Measurements from ENCODE around the gene TIMM13. TPM values are rescaled to one million over a fixed set of nuclear protein-coding genes. Genes with fewer than 3 reads are reported as not detected.

The TIMM13 gene
- polyA plus RNA-seq, 2 of the 4 experiments (the other 2 are of a cell fraction), result 24.7 to 81.2 TPM

DNA sequence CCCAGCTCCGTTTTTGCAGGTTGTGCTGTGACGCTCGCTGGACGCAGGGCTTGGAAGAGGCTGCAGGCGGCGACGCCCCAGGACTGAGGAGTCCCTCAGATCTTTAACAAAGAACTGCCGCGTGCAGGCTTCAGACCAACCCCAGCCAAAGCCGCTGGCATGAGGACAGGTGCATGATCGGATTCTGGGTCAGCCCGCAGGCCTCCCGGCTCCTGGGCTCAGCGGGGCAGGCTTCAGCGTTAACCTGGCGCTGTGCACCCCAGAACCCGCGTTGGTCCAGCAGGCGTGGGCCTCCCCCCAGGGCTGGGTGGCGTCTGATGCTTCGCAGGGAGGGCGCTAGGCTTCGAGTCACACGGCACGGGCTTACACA, 920 bp upstream of the TIMM13 start:
- Histone ChIP-seq H3K4me1 (peaks cover 17% of the 10 kb centered on the region; the same call in 2 of the 3 replicates), H3K27ac (peak overlapping the region; percentile 97 to 99; a peak in 5 of 6 replicates), H3K9me3 (no peaks in the 10 kb centered on the region), H3K4me3 (no peak overlapping the region), H3K4me2 (peak overlapping the region; percentile 97)
- WGBS (ENCODE audit: missing lambda C conversion rate), result 73% methylated on average over 15 of the region's 25 CpGs
- CTCF ChIA-PET, result interaction anchor here (0.6 to 1.7 kb wide), 8 partner anchors 12 to 1229 kb away, joined by 3 to 10 read pairs (median 4); no protein-coding TSS in a partner anchor
- ATAC-seq (no peak), DNase-seq (ENCODE audit: low read depth in 1 of 2, low spot score in 1 of 2) (no peak), FAIRE-seq (no peak)
- TF ChIP-seq NFE2L2 (conservative IDR thresholded peaks at IDR 0.05; ENCODE audit: low read length), result no peak
- no peak for TF ChIP-seq ZSCAN20 (CRISPR knock-in tag; IDR thresholded peaks at IDR 0.05)
- TF ChIP-seq, protein P1, sequence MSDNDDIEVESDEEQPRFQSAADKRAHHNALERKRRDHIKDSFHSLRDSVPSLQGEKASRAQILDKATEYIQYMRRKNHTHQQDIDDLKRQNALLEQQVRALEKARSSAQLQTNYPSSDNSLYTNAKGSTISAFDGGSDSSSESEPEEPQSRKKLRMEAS (IDR thresholded peaks at IDR 0.05), result no peak
- TF ChIP-seq, protein P2, sequence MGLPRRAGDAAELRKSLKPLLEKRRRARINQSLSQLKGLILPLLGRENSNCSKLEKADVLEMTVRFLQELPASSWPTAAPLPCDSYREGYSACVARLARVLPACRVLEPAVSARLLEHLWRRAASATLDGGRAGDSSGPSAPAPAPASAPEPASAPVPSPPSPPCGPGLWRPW (IDR thresholded peaks at IDR 0.05), result no peak
- POLR2A ChIA-PET, result interaction anchor here (0.7 to 1.9 kb wide), 8 partner anchors 9 to 277 kb away, joined by 3 to 16 read pairs (median 3); partner anchors contain the start of genes AP3D1, GADD45B and LMNB2

DNA sequence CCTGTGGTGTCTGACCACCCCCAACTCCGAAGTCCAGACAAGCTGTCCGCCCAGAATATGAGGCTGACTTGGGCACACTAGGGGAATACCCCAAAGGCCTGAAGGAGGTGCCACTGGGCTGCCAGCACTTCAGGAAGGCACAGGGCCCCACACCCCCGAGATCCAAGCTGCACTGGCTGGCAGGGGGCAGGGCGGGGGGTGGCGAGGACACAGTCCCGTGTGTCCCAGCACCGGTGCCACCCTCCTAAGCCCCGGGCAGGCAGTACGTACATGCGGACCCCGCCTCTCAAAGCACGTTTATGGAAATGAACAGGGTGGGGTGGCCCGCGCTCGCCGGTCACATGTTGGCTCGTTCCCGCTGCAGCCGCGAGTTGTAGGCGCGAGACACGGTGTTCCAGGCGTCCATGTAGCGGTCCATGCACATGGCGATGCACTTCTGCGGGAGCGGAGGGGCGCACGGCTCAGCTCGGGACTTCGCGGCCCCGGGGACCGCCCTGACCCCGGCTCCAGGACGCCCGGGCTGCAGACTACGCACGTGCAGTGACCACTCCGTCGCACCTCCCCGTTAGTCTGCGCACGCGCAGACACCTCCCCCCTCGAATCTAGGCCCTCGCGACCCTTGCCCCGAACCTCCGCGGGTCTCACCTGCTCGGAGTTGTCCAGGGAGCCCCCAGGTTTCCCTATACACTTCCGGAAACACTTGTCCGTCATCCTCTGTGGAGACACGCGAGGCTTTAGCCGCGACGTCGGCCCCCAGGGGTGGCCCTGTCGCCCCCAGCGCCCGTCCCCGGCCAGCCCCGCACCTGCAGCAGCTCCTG, 566 bp downstream of the TIMM13 start:
- Histone ChIP-seq H3K4me2 (peak overlapping the region; percentile 97), H3K4me3 (peak overlapping the region; percentile 95), H3K4me1 (peaks cover 17% of the 10 kb centered on the region; the same call in 2 of the 3 replicates), H3K27ac (peak overlapping the region; percentile 97 to 99), H3K9me3 (no peaks in the 10 kb centered on the region)
- CTCF ChIA-PET, result interaction anchor here (1.0 to 1.7 kb wide), 5 partner anchors 28 to 194 kb away, joined by 3 to 10 read pairs (median 4); no protein-coding TSS in a partner anchor
- POLR2A ChIA-PET, result interaction anchor here (0.6 to 1.9 kb wide), 8 partner anchors 15 to 184 kb away, joined by 3 to 16 read pairs (median 3); partner anchors contain the start of genes GADD45B and LMNB2
- ATAC-seq, result peak; percentile 28 to 55; a peak in 5 of 6 replicates
- DNase-seq (ENCODE audit: low read depth in 1 of 2, low spot score in 1 of 2), result peak; percentile 39 to 59
- 2% methylated on average over 18 of the region's 66 CpGs for WGBS (ENCODE audit: missing lambda C conversion rate)
- FAIRE-seq, result no peak
- no peak for TF ChIP-seq CBX8 (IDR thresholded peaks at IDR 0.05)
- no peak for TF ChIP-seq SREBF2 (IDR thresholded peaks at IDR 0.05)
- no peak for TF ChIP-seq JUN (IDR thresholded peaks at IDR 0.05)
- TF ChIP-seq EHMT2 (IDR thresholded peaks at IDR 0.05; ENCODE audit: low read depth), result no peak
- TF ChIP-seq NR3C1 (IDR thresholded peaks at IDR 0.05), result no peak
- TF ChIP-seq BHLHE40 (IDR thresholded peaks at IDR 0.05; ENCODE audit: low read depth, low read length), result 0 out of 2 replicates have a peak, but pooled peaks have one; percentile 24
- no peak for TF ChIP-seq RARB (CRISPR knock-in tag; IDR thresholded peaks at IDR 0.05)
- no peak for TF ChIP-seq CHD2 (IDR thresholded peaks at IDR 0.05; ENCODE audit: low read length, partially characterized antibody)
- TF ChIP-seq, protein P3, sequence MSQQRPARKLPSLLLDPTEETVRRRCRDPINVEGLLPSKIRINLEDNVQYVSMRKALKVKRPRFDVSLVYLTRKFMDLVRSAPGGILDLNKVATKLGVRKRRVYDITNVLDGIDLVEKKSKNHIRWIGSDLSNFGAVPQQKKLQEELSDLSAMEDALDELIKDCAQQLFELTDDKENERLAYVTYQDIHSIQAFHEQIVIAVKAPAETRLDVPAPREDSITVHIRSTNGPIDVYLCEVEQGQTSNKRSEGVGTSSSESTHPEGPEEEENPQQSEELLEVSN (IDR thresholded peaks at IDR 0.05; ENCODE audit: borderline replicate concordance, low read depth), result peak; percentile 89
- no peak for TF ChIP-seq EP300 (IDR thresholded peaks at IDR 0.05)
- TF ChIP-seq MAFK (IDR thresholded peaks at IDR 0.05; ENCODE audit: partially characterized antibody), result no peak
- no peak for TF ChIP-seq ESRRA (IDR thresholded peaks at IDR 0.05; ENCODE audit: borderline replicate concordance, low read length)
- TF ChIP-seq, protein P2 (IDR thresholded peaks at IDR 0.05), result no peak
- TF ChIP-seq, protein P4, sequence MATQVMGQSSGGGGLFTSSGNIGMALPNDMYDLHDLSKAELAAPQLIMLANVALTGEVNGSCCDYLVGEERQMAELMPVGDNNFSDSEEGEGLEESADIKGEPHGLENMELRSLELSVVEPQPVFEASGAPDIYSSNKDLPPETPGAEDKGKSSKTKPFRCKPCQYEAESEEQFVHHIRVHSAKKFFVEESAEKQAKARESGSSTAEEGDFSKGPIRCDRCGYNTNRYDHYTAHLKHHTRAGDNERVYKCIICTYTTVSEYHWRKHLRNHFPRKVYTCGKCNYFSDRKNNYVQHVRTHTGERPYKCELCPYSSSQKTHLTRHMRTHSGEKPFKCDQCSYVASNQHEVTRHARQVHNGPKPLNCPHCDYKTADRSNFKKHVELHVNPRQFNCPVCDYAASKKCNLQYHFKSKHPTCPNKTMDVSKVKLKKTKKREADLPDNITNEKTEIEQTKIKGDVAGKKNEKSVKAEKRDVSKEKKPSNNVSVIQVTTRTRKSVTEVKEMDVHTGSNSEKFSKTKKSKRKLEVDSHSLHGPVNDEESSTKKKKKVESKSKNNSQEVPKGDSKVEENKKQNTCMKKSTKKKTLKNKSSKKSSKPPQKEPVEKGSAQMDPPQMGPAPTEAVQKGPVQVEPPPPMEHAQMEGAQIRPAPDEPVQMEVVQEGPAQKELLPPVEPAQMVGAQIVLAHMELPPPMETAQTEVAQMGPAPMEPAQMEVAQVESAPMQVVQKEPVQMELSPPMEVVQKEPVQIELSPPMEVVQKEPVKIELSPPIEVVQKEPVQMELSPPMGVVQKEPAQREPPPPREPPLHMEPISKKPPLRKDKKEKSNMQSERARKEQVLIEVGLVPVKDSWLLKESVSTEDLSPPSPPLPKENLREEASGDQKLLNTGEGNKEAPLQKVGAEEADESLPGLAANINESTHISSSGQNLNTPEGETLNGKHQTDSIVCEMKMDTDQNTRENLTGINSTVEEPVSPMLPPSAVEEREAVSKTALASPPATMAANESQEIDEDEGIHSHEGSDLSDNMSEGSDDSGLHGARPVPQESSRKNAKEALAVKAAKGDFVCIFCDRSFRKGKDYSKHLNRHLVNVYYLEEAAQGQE (IDR thresholded peaks at IDR 0.05), result no peak
- no peak for TF ChIP-seq ZFP36 (IDR thresholded peaks at IDR 0.05; ENCODE audit: borderline replicate concordance, partially characterized antibody)
- TF ChIP-seq HOXB13 (CRISPR knock-in tag; IDR thresholded peaks at IDR 0.05; ENCODE audit: low read depth), result no peak
- no peak for TF ChIP-seq CHD4 (IDR thresholded peaks at IDR 0.05; ENCODE audit: borderline replicate concordance)
- TF ChIP-seq HOXA7 (CRISPR knock-in tag; IDR thresholded peaks at IDR 0.05), result no peak
- no peak for TF ChIP-seq RFX5 (IDR thresholded peaks at IDR 0.05)
- TF ChIP-seq, protein P5, sequence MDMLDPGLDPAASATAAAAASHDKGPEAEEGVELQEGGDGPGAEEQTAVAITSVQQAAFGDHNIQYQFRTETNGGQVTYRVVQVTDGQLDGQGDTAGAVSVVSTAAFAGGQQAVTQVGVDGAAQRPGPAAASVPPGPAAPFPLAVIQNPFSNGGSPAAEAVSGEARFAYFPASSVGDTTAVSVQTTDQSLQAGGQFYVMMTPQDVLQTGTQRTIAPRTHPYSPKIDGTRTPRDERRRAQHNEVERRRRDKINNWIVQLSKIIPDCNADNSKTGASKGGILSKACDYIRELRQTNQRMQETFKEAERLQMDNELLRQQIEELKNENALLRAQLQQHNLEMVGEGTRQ (IDR thresholded peaks at IDR 0.05), result peak; percentile 41
- TF ChIP-seq, protein P6, sequence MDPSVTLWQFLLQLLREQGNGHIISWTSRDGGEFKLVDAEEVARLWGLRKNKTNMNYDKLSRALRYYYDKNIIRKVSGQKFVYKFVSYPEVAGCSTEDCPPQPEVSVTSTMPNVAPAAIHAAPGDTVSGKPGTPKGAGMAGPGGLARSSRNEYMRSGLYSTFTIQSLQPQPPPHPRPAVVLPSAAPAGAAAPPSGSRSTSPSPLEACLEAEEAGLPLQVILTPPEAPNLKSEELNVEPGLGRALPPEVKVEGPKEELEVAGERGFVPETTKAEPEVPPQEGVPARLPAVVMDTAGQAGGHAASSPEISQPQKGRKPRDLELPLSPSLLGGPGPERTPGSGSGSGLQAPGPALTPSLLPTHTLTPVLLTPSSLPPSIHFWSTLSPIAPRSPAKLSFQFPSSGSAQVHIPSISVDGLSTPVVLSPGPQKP (IDR thresholded peaks at IDR 0.05; ENCODE audit: low read depth, low read length), result no peak
- no peak for TF ChIP-seq RAD21 (conservative IDR thresholded peaks at IDR 0.05 in 1 of 2, IDR thresholded peaks at IDR 0.05 in 1 of 2)
- TF ChIP-seq MAZ (IDR thresholded peaks at IDR 0.05; ENCODE audit: borderline replicate concordance, low read depth, low read length), result no peak
- no peak for TF ChIP-seq GATA3 (IDR thresholded peaks at IDR 0.05; ENCODE audit: borderline replicate concordance)
- TF ChIP-seq CBX2 (IDR thresholded peaks at IDR 0.05; ENCODE audit: borderline replicate concordance, low read depth), result no peak
- no peak for TF ChIP-seq TP53 (CRISPR knock-in tag; IDR thresholded peaks at IDR 0.05)
